H1 (cell line): ENCODE data around the gene CTAGE15. TPM values are rescaled to one million over a fixed set of nuclear protein-coding genes. Genes with fewer than 3 reads are reported as not detected.
"Not testable (repeated sequence)": the region's sequence is repeated elsewhere in the genome, so short reads cannot be mapped to it uniquely, and the experiment has no call there.

Experiments used
- CTCF ChIA-PET: fragments of 300-600 bp; sonication (Branson Sonifier 250); formaldehyde crosslinking; loops from one replicate; lab custom pipeline; 2021; ENCODE audit not compliant: partially characterized antibody; lab: Charles Lee
- POLR2A ChIA-PET: fragments of 300-600 bp; sonication (Branson Sonifier 250); formaldehyde crosslinking; loops from one replicate; lab custom pipeline; 2021; ENCODE audit warnings: inconsistent platforms; ENCODE audit not compliant: partially characterized antibody; lab: Charles Lee
- DNase-seq, 2 experiments: peaks; one replicate each; pipeline versions ENCODE4 v3.0.0 to v3.0.0-alpha.2; 2010 to 2022; ENCODE audit warnings: low spot score in 2 of 2, low read depth in 1 of 2, mixed read lengths in 1 of 2
- FAIRE-seq: peaks from 2 replicates; lab custom pipeline; 2011; peaks lifted over from hg19 to GRCh38; lab: Jason Lieb, UNC
- H2AFZ ChIP-seq: 2 replicates; pipeline ENCODE4 v1.8.1; 2012; ENCODE audit warnings: low read length, inconsistent platforms
- H2AK5ac ChIP-seq: 2 replicates; pipeline ENCODE4 v1.6.1; 2013; ENCODE audit warnings: low read depth, low read length
- H2BK120ac ChIP-seq: replicated peaks from 2 replicates; pipeline ENCODE3; 2013; ENCODE audit warnings: low read depth, low read length, inconsistent platforms
- H2BK12ac ChIP-seq: 2 replicates; pipeline ENCODE4 v1.6.1; 2013; ENCODE audit warnings: low read depth, low read length
- H2BK15ac ChIP-seq: 2 replicates; pipeline ENCODE4 v1.6.1; 2013; ENCODE audit warnings: low read length
- H2BK20ac ChIP-seq: 2 replicates; pipeline ENCODE4 v1.6.1; 2013; ENCODE audit warnings: low read length
- H2BK5ac ChIP-seq: 2 replicates; pipeline ENCODE4 v1.6.1; 2013; ENCODE audit warnings: low read depth, low read length
- H3K14ac ChIP-seq: 2 replicates; pipeline ENCODE4 v1.6.1; 2013; ENCODE audit warnings: inconsistent platforms; ENCODE audit not compliant: insufficient read length
- H3K18ac ChIP-seq: 2 replicates; pipeline ENCODE4 v1.6.1; 2013; ENCODE audit warnings: low read length; ENCODE audit errors: extremely low read depth
- H3K23ac ChIP-seq: 2 replicates; pipeline ENCODE4 v1.6.1; 2013; ENCODE audit warnings: inconsistent platforms; ENCODE audit not compliant: insufficient read length
- H3K23me2 ChIP-seq: 2 replicates; pipeline ENCODE4 v1.6.1; 2013; ENCODE audit warnings: low read depth, low read length
- H3K27ac ChIP-seq: 2 replicates; pipeline ENCODE4 v1.6.1; 2011; ENCODE audit warnings: low read depth, low read length, inconsistent platforms
- H3K27me3 ChIP-seq, 4 experiments: replicated peaks in 1 of 4; 1 replicate in 1 of 4; 2 replicates in 3 of 4; pipeline versions ENCODE4 v1.6.1 to v1.8.1; 2011 to 2013; ENCODE audit warnings: low read length in 3 of 4, mild to moderate bottlenecking in 3 of 4, inconsistent platforms in 2 of 4, mixed read lengths in 2 of 4, moderate library complexity in 1 of 4; ENCODE audit not compliant: control insufficient read depth in 3 of 4, insufficient read depth in 3 of 4; ENCODE audit errors: extremely low read depth in 1 of 4
- H3K36me3 ChIP-seq, 4 experiments: 2 replicates each; pipeline versions ENCODE4 v1.6.1 to v1.8.1; 2011 to 2013; ENCODE audit warnings: mild to moderate bottlenecking in 4 of 4, low read length in 3 of 4, moderate library complexity in 2 of 4, control low read depth in 1 of 4, inconsistent platforms in 1 of 4; ENCODE audit not compliant: insufficient read depth in 4 of 4, control insufficient read depth in 2 of 4
- H3K4ac ChIP-seq: replicated peaks from 2 replicates; pipeline ENCODE3; 2013; ENCODE audit warnings: low read length, low read depth, mixed read lengths, inconsistent platforms; ENCODE audit not compliant: insufficient read length
- H3K4me1 ChIP-seq, 4 experiments: replicated peaks in 1 of 4; 1 replicate in 1 of 4; 2 replicates in 3 of 4; pipeline versions ENCODE4 v1.6.1 to v1.8.1; 2011 to 2013; ENCODE audit warnings: low read length in 3 of 4, inconsistent platforms in 2 of 4, mixed read lengths in 1 of 4; ENCODE audit not compliant: insufficient read depth in 4 of 4, control insufficient read depth in 3 of 4
- H3K4me2 ChIP-seq, 2 experiments: 2 replicates each; pipeline versions ENCODE4 v1.6.1 to v1.8.1; 2011 to 2013; ENCODE audit warnings: low read depth in 2 of 2, low read length in 2 of 2, control low read depth in 1 of 2, inconsistent platforms in 1 of 2, mild to moderate bottlenecking in 1 of 2; ENCODE audit not compliant: insufficient read depth in 1 of 2
- H3K4me3 ChIP-seq, 4 experiments: fragments of 200-600, 300-600 bp in 1 of 4; sonication (generic), shearing (Covaris generic), sonication (Bioruptor Twin) in 1 of 4; 2 replicates each; pipeline versions ENCODE4 v1.5.1 to v1.8.1; 2011 to 2016; ENCODE audit warnings: low read length in 4 of 4, low read depth in 3 of 4, control low read depth in 2 of 4, inconsistent platforms in 2 of 4, mild to moderate bottlenecking in 2 of 4, mixed read lengths in 1 of 4, moderate library complexity in 1 of 4; ENCODE audit not compliant: insufficient read depth in 2 of 4; ENCODE audit errors: extremely low read depth in 1 of 4
- H3K56ac ChIP-seq: replicated peaks from 2 replicates; pipeline ENCODE3; 2013; ENCODE audit warnings: low read depth, mild to moderate bottlenecking, mixed read lengths, low read length, inconsistent platforms; ENCODE audit not compliant: insufficient read length
- H3K79me1 ChIP-seq: 2 replicates; pipeline ENCODE4 v1.6.1; 2013; ENCODE audit warnings: low read depth, low read length, control low read depth
- H3K79me2 ChIP-seq, 2 experiments: 2 replicates each; pipeline versions ENCODE4 v1.6.1 to v1.8.1; 2012 to 2013; ENCODE audit warnings: low read length in 2 of 2, mild to moderate bottlenecking in 2 of 2, inconsistent platforms in 1 of 2; ENCODE audit not compliant: insufficient read depth in 2 of 2, control insufficient read depth in 1 of 2
- H3K9ac ChIP-seq, 4 experiments: replicated peaks in 1 of 4; 1 replicate in 1 of 4; 2 replicates in 3 of 4; pipeline versions ENCODE4 v1.6.1 to v1.8.1; 2011 to 2013; ENCODE audit warnings: low read depth in 3 of 4, low read length in 3 of 4, control low read depth in 2 of 4, mild to moderate bottlenecking in 2 of 4, moderate library complexity in 2 of 4, inconsistent platforms in 1 of 4; ENCODE audit errors: extremely low read depth in 1 of 4
- H3K9me3 ChIP-seq, 2 experiments: 2 replicates each; pipeline versions ENCODE4 v1.6.1 to v1.8.1; 2012 to 2013; ENCODE audit warnings: mild to moderate bottlenecking in 2 of 2, moderate library complexity in 2 of 2, control low read depth in 1 of 2, inconsistent platforms in 1 of 2, low read depth in 1 of 2, low read length in 1 of 2, mixed read lengths in 1 of 2; ENCODE audit not compliant: insufficient read depth in 2 of 2
- H4K20me1 ChIP-seq, 2 experiments: replicated peaks in 1 of 2; 2 replicates each; pipeline versions ENCODE3 to v1.8.1; 2011 to 2013; ENCODE audit warnings: inconsistent platforms in 2 of 2, low read length in 2 of 2, mild to moderate bottlenecking in 1 of 2; ENCODE audit not compliant: insufficient read depth in 2 of 2, control insufficient read depth in 1 of 2
- H4K5ac ChIP-seq: 2 replicates; pipeline ENCODE4 v1.6.1; 2013; ENCODE audit warnings: low read length, low read depth, mixed read lengths, inconsistent platforms; ENCODE audit not compliant: insufficient read length
- H4K8ac ChIP-seq: 2 replicates; pipeline ENCODE4 v1.8.0; 2013; ENCODE audit warnings: mild to moderate bottlenecking, moderate library complexity, low read length, inconsistent platforms; ENCODE audit not compliant: insufficient read depth; ENCODE audit errors: extremely low read depth
- H4K91ac ChIP-seq: replicated peaks from 2 replicates; pipeline ENCODE3; 2013; ENCODE audit warnings: low read length, mixed read lengths, inconsistent platforms; ENCODE audit not compliant: insufficient read length
- WGBS, 2 experiments: shearing (Covaris generic) in 1 of 2; methylation state at CpG; one replicate each; pipeline versions ENCODE4 v1.1.6 to v1.1.7; 2013 to 2015; ENCODE audit warnings: low lambda C conversion rate in 2 of 2, mixed read lengths in 2 of 2, inconsistent platforms in 1 of 2, low coverage in 1 of 2, missing lambda C conversion rate in 1 of 2; ENCODE audit not compliant: insufficient replicate concordance in 2 of 2, insufficient coverage in 1 of 2, insufficient read length in 1 of 2; ENCODE audit errors: extremely low coverage in 1 of 2, missing lambda C conversion rate in 1 of 2; 5-methylcytosine and 5-hydroxymethylcytosine counted together
- polyA plus RNA-seq, 7 experiments: library from polyadenylated mRNA; depleted of rRNA in 3 of 7; stranded (reverse) in 5 of 7; unstranded in 2 of 7; fragments of >200 nt in 5 of 7; fragments of 200-250 nt in 2 of 7; gene quantifications; 1 replicate in 5 of 7; 2 replicates in 1 of 7; 4 replicates in 1 of 7; pipeline versions ENCODE4 v1.2.1 to v1.2.3, GENCODE V29; 2011 to 2013; ENCODE audit warnings: missing spikeins in 2 of 7, mixed read lengths in 2 of 7
- total RNA-seq: library from RNA; stranded (reverse); fragmentation: NEBNext Ultra II Directional; extraction: Animal tissue kit (Norgen Biotek cat#: 25700); gene quantifications from 2 replicates; pipeline ENCODE4 v1.2.1, GENCODE V29; 2021

Gene CTAGE15
- total and polyA plus RNA-seq, 2 of the 8 experiments (the other 6 are each of a cell fraction or from before 2014, with no cell fraction given), result 0.06 to 0.86 TPM

- H2BK20ac ChIP-seq, H3K9ac ChIP-seq, H3K56ac ChIP-seq, H4K91ac ChIP-seq, H3K79me2 ChIP-seq, H4K5ac ChIP-seq, H2AFZ ChIP-seq, H2BK12ac ChIP-seq, CTCF ChIA-PET, H3K23me2 ChIP-seq, H3K27me3 ChIP-seq, H3K4me3 ChIP-seq, H2AK5ac ChIP-seq, H3K36me3 ChIP-seq, H3K4ac ChIP-seq, FAIRE-seq, H3K79me1 ChIP-seq, H3K4me2 ChIP-seq, H4K20me1 ChIP-seq, H2BK120ac ChIP-seq, H3K27ac ChIP-seq, H3K4me1 ChIP-seq, H2BK15ac ChIP-seq, H3K18ac ChIP-seq, H3K14ac ChIP-seq, H4K8ac ChIP-seq, H3K9me3 ChIP-seq, POLR2A ChIA-PET, H3K23ac ChIP-seq, H2BK5ac ChIP-seq: not testable (repeated sequence)
- no CpG with 5 or more reads among the region's 38 CpGs for WGBS, 2 experiments
- peak in 1 of 2 experiments; percentile 73 for DNase-seq
Observed at GRCh38 chr7:143620646-143621045, 49.0 kb downstream of the CTAGE15 start, which contains the start of gene TCAF2. TSS of gene TCAF2 (plus strand) at chr7:143620974.

- H3K4ac ChIP-seq, H2AK5ac ChIP-seq, H3K4me3 ChIP-seq, H3K56ac ChIP-seq, H3K4me2 ChIP-seq, H3K79me2 ChIP-seq, H2BK5ac ChIP-seq, H4K5ac ChIP-seq, H3K9ac ChIP-seq, H4K8ac ChIP-seq, H3K4me1 ChIP-seq, CTCF ChIA-PET, H3K27ac ChIP-seq, FAIRE-seq, H2BK12ac ChIP-seq, H3K36me3 ChIP-seq, H4K20me1 ChIP-seq, DNase-seq, H3K18ac ChIP-seq, H3K23ac ChIP-seq, H2AFZ ChIP-seq, H4K91ac ChIP-seq, H3K23me2 ChIP-seq, H2BK120ac ChIP-seq, POLR2A ChIA-PET, H3K9me3 ChIP-seq, H3K79me1 ChIP-seq, H3K27me3 ChIP-seq, H3K14ac ChIP-seq, H2BK15ac ChIP-seq, H2BK20ac ChIP-seq: not testable (repeated sequence)
- no CpG with 5 or more reads among the region's 16 CpGs for WGBS, 2 experiments
Observed at GRCh38 chr7:143621175-143621574, 49.6 kb downstream of the CTAGE15 start.
